ENCODE results near the gene ANKDD1A.
A peak's percentile ranks its signal among the peaks of the same experiment; 100 is the strongest.

The ANKDD1A gene

DNA sequence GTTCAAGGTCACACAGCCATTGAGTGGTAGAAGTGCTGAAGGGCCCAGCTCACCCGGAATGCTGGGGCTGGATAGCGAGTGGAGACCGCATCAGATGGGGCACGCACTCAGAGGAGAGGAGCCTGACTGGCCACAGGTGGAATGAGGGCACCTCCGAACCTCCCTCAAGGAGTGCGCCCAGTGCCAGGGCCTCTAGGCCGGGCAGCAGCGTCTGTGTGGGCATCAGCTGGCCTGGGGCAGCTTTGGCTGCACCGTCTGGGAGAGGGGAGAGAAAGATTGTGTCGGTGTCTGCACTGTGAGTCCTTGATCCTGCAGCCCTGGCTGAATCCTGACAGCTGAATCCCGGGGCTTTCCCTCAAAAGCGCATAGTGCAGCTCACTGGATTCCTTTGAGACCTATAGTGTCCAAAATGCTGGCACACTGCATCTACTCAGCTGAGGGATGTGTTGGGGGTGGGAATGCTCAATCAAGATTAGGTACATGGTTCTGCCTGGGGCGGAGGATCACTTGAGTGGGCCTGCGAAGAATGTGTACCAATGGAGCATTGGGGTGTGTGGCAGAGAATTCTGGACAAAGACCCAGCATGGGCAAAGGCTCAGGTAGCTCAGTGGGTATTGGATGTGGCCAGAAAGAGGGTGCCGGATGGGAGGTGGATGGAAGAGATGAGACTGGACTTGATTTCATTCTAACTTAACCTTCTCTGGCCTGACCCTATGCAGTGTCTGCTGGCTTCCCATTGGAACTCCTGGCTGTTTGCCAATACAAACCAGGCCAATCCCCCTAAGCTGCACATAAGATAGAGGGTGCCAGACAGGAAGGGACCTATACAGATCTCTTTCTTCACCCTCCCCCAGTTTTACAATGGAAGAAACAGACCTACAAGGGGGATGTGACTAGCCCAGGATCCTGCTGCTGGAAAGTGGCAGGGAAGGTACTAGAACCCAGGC, 950 bp downstream of the ANKDD1A start:
- Histone ChIP-seq H2BK15ac (replicated peaks; ENCODE audit: low read depth) (no peak overlapping the region), H3K79me2 (ENCODE audit: control insufficient read depth, insufficient read depth, low read length) (no peaks in the 10 kb centered on the region), H2BK5ac (ENCODE audit: low read length) (no peak overlapping the region), H3K4ac (ENCODE audit: low read depth, low read length) (no peak overlapping the region), H4K8ac (ENCODE audit: low read depth, low read length) (no peak overlapping the region), H3K27me3 (ENCODE audit: insufficient read depth, low read length, poor library complexity) (no peaks in the 10 kb centered on the region), H3K56ac (ENCODE audit: low read length) (peak overlapping the region; percentile 92), H3K23ac (ENCODE audit: low read length) (no peak overlapping the region), H3K4me3 (ENCODE audit: low read length) (peak overlapping the region; percentile 57), H3K9ac (ENCODE audit: low read length) (peak overlapping the region; percentile 77), H3K4me1 (ENCODE audit: control insufficient read depth, low read depth, low read length) (peaks cover 11% of the 10 kb centered on the region), H3K18ac (ENCODE audit: low read length) (no peak overlapping the region), H3K36me3 (ENCODE audit: control insufficient read depth, insufficient read depth, low read length) (no peaks in the 10 kb centered on the region), H2AK5ac (ENCODE audit: low read length) (no peak overlapping the region), H3K4me2 (ENCODE audit: low read length) (peak overlapping the region; percentile 61), H4K5ac (ENCODE audit: low read length) (no peak overlapping the region), H2BK120ac (ENCODE audit: low read depth, low read length) (no peak overlapping the region), H3K27ac (ENCODE audit: low read depth, low read length) (peak overlapping the region; percentile 16), H3K79me1 (ENCODE audit: low read length) (no peaks in the 10 kb centered on the region)
- peak; percentile 70 for DNase-seq
- no CpG with 5 or more reads among the region's 15 CpGs for WGBS (ENCODE audit: extremely low coverage, insufficient coverage, low lambda C conversion rate)

GRCh38 chr15:64915518-64916227, 4.0 kb downstream of the ANKDD1A start:
- no peak overlapping the region for H2BK5ac ChIP-seq (ENCODE audit: low read length)
- H3K4me2 ChIP-seq (ENCODE audit: low read length) = no peak overlapping the region
- H4K5ac ChIP-seq (ENCODE audit: low read length) = no peak overlapping the region
- DNase-seq = peak; percentile 89
- no peak overlapping the region for H3K4me3 ChIP-seq (ENCODE audit: low read length)
- no peak overlapping the region for H4K8ac ChIP-seq (ENCODE audit: low read depth, low read length)
- H3K27ac ChIP-seq (ENCODE audit: low read depth, low read length) = no peak overlapping the region
- peaks cover 11% of the 10 kb centered on the region for H3K4me1 ChIP-seq (ENCODE audit: control insufficient read depth, low read depth, low read length)
- H2AK5ac ChIP-seq (ENCODE audit: low read length) = peak overlapping the region; percentile 28
- no peaks in the 10 kb centered on the region for H3K79me2 ChIP-seq (ENCODE audit: control insufficient read depth, insufficient read depth, low read length)
- no peaks in the 10 kb centered on the region for H3K27me3 ChIP-seq (ENCODE audit: insufficient read depth, low read length, poor library complexity)
- WGBS (ENCODE audit: extremely low coverage, insufficient coverage, low lambda C conversion rate) = no CpG with 5 or more reads among the region's 13 CpGs
- no peak overlapping the region for H3K4ac ChIP-seq (ENCODE audit: low read depth, low read length)
- H3K79me1 ChIP-seq (ENCODE audit: low read length) = no peaks in the 10 kb centered on the region
- peak overlapping the region; percentile 29 for H3K56ac ChIP-seq (ENCODE audit: low read length)
- no peak overlapping the region for H2BK15ac ChIP-seq (replicated peaks; ENCODE audit: low read depth)
- H3K18ac ChIP-seq (ENCODE audit: low read length) = no peak overlapping the region
- no peak overlapping the region for H2BK120ac ChIP-seq (ENCODE audit: low read depth, low read length)
- no peaks in the 10 kb centered on the region for H3K36me3 ChIP-seq (ENCODE audit: control insufficient read depth, insufficient read depth, low read length)
- no peak overlapping the region for H3K9ac ChIP-seq (ENCODE audit: low read length)
- H3K23ac ChIP-seq (ENCODE audit: low read length) = no peak overlapping the region

GRCh38 chr15:64916365-64916764, 4.7 kb downstream of the ANKDD1A start:
- Histone ChIP-seq H3K79me2 (ENCODE audit: control insufficient read depth, insufficient read depth, low read length) (no peaks in the 10 kb centered on the region), H3K27me3 (ENCODE audit: insufficient read depth, low read length, poor library complexity) (no peaks in the 10 kb centered on the region), H4K5ac (ENCODE audit: low read length) (no peak overlapping the region), H2BK15ac (replicated peaks; ENCODE audit: low read depth) (no peak overlapping the region), H3K56ac (ENCODE audit: low read length) (peak overlapping the region; percentile 20), H2BK5ac (ENCODE audit: low read length) (no peak overlapping the region), H2BK120ac (ENCODE audit: low read depth, low read length) (no peak overlapping the region), H3K4me2 (ENCODE audit: low read length) (no peak overlapping the region), H3K79me1 (ENCODE audit: low read length) (no peaks in the 10 kb centered on the region), H2AK5ac (ENCODE audit: low read length) (peak overlapping the region; percentile 47), H3K4ac (ENCODE audit: low read depth, low read length) (no peak overlapping the region), H3K18ac (ENCODE audit: low read length) (no peak overlapping the region), H3K27ac (ENCODE audit: low read depth, low read length) (no peak overlapping the region), H4K8ac (ENCODE audit: low read depth, low read length) (no peak overlapping the region), H3K36me3 (ENCODE audit: control insufficient read depth, insufficient read depth, low read length) (no peaks in the 10 kb centered on the region), H3K4me1 (ENCODE audit: control insufficient read depth, low read depth, low read length) (peaks cover 8% of the 10 kb centered on the region), H3K9ac (ENCODE audit: low read length) (no peak overlapping the region), H3K4me3 (ENCODE audit: low read length) (no peak overlapping the region), H3K23ac (ENCODE audit: low read length) (no peak overlapping the region)
- no peak for DNase-seq
- WGBS (ENCODE audit: extremely low coverage, insufficient coverage, low lambda C conversion rate) = no CpG with 5 or more reads among the region's 2 CpGs

GRCh38 chr15:64917211-64917610, 5.5 kb downstream of the ANKDD1A start:
- no peak overlapping the region for H2BK5ac ChIP-seq (ENCODE audit: low read length)
- peaks cover 8% of the 10 kb centered on the region for H3K4me1 ChIP-seq (ENCODE audit: control insufficient read depth, low read depth, low read length)
- H2BK120ac ChIP-seq (ENCODE audit: low read depth, low read length) = no peak overlapping the region
- no peak overlapping the region for H3K4ac ChIP-seq (ENCODE audit: low read depth, low read length)
- H3K23ac ChIP-seq (ENCODE audit: low read length) = no peak overlapping the region
- H4K8ac ChIP-seq (ENCODE audit: low read depth, low read length) = no peak overlapping the region
- H4K5ac ChIP-seq (ENCODE audit: low read length) = no peak overlapping the region
- H3K79me1 ChIP-seq (ENCODE audit: low read length) = no peaks in the 10 kb centered on the region
- H3K56ac ChIP-seq (ENCODE audit: low read length) = peak overlapping the region; percentile 12
- no peak for DNase-seq
- H3K79me2 ChIP-seq (ENCODE audit: control insufficient read depth, insufficient read depth, low read length) = no peaks in the 10 kb centered on the region
- no peak overlapping the region for H2AK5ac ChIP-seq (ENCODE audit: low read length)
- no peak overlapping the region for H3K4me3 ChIP-seq (ENCODE audit: low read length)
- no CpG with 5 or more reads among the region's 9 CpGs for WGBS (ENCODE audit: extremely low coverage, insufficient coverage, low lambda C conversion rate)
- H3K36me3 ChIP-seq (ENCODE audit: control insufficient read depth, insufficient read depth, low read length) = no peaks in the 10 kb centered on the region
- H3K4me2 ChIP-seq (ENCODE audit: low read length) = no peak overlapping the region
- no peaks in the 10 kb centered on the region for H3K27me3 ChIP-seq (ENCODE audit: insufficient read depth, low read length, poor library complexity)
- H3K18ac ChIP-seq (ENCODE audit: low read length) = no peak overlapping the region
- H3K27ac ChIP-seq (ENCODE audit: low read depth, low read length) = no peak overlapping the region
- H2BK15ac ChIP-seq (replicated peaks; ENCODE audit: low read depth) = no peak overlapping the region
- H3K9ac ChIP-seq (ENCODE audit: low read length) = no peak overlapping the region

DNA sequence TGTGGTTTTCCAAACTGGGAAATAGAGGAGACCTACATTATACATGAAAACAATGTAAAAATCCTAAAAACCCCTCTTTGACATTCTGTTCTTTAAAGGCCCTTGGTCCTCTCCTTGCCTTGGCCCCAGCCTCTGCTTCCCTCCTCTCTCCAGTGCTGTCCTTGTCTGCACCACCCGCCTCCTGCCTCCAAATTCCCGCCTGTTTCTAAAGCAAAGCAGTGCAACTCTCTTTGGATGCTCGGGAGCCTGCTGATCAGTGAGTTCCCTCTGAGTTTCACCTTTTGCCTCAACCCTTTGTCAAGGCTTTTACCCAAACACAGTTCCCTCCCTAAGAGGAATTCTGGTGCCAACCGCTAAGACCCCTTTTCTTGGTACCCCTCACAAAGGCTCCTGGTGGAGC, 8.0 kb downstream of the ANKDD1A start:
- Histone ChIP-seq H4K5ac (ENCODE audit: low read length) (no peak overlapping the region), H3K79me1 (ENCODE audit: low read length) (no peaks in the 10 kb centered on the region), H2BK5ac (ENCODE audit: low read length) (no peak overlapping the region), H3K4me1 (ENCODE audit: control insufficient read depth, low read depth, low read length) (peaks cover 8% of the 10 kb centered on the region), H2AK5ac (ENCODE audit: low read length) (no peak overlapping the region), H3K27me3 (ENCODE audit: insufficient read depth, low read length, poor library complexity) (no peaks in the 10 kb centered on the region), H3K36me3 (ENCODE audit: control insufficient read depth, insufficient read depth, low read length) (no peaks in the 10 kb centered on the region), H3K27ac (ENCODE audit: low read depth, low read length) (no peak overlapping the region), H3K9ac (ENCODE audit: low read length) (no peak overlapping the region), H3K4me2 (ENCODE audit: low read length) (no peak overlapping the region), H3K4ac (ENCODE audit: low read depth, low read length) (no peak overlapping the region), H3K56ac (ENCODE audit: low read length) (no peak overlapping the region), H3K4me3 (ENCODE audit: low read length) (no peak overlapping the region), H3K79me2 (ENCODE audit: control insufficient read depth, insufficient read depth, low read length) (no peaks in the 10 kb centered on the region), H2BK120ac (ENCODE audit: low read depth, low read length) (no peak overlapping the region), H2BK15ac (replicated peaks; ENCODE audit: low read depth) (no peak overlapping the region), H4K8ac (ENCODE audit: low read depth, low read length) (no peak overlapping the region), H3K18ac (ENCODE audit: low read length) (no peak overlapping the region), H3K23ac (ENCODE audit: low read length) (no peak overlapping the region)
- no peak for DNase-seq
- no CpG with 5 or more reads among the region's 4 CpGs for WGBS (ENCODE audit: extremely low coverage, insufficient coverage, low lambda C conversion rate)
